Epithelial cell of proximal tubule (primary cell): ENCODE results near the gene CCDC102A. TPM values are rescaled to one million over a fixed set of nuclear protein-coding genes. Genes with fewer than 3 reads are reported as not detected.

ENCODE experiments used
- DNase-seq: peaks from one replicate; pipeline ENCODE4 v3.0.0-alpha.2; 2011; ENCODE audit warnings: low read depth
- H3K4me3 ChIP-seq: 2 replicates; pipeline ENCODE4 v1.5.1; 2011; ENCODE audit warnings: low read depth, mild to moderate bottlenecking, low read length
- CTCF ChIP-seq: conservative IDR thresholded peaks from 2 replicates; pipeline ENCODE4 v1.5.1; 2012; ENCODE audit warnings: low read depth, mild to moderate bottlenecking, low read length
- total RNA-seq: library from RNA; depleted of rRNA; stranded (reverse); fragments of >200 nt; gene quantifications from 2 replicates; pipeline ENCODE4 v1.2.3, GENCODE V29; 2015

The CCDC102A gene
- total RNA-seq, 1 donor from 2014 or later: 22.7 TPM

GRCh38 chr16:57564571-57565270 is 28.4 kb upstream of the CCDC102A start:
- TF ChIP-seq CTCF: no peak
- H3K4me3 ChIP-seq: no peak overlapping the region
- no peak for DNase-seq

- TF ChIP-seq CTCF: no peak
- DNase-seq: no peak
Measured at GRCh38 chr16:57563761-57564160, 27.4 kb upstream of the CCDC102A start.

GRCh38 chr16:57563487-57563750 is 27.0 kb upstream of the CCDC102A start:
- no peak for DNase-seq
- TF ChIP-seq CTCF: no peak
- H3K4me3 ChIP-seq: no peak overlapping the region

More at GRCh38 chr16:57563761-57564160, 27.4 kb upstream of the CCDC102A start:
- no peak overlapping the region for H3K4me3 ChIP-seq

- no peak for TF ChIP-seq CTCF
- no peak overlapping the region for H3K4me3 ChIP-seq
- no peak for DNase-seq
Measured at GRCh38 chr16:57562669-57563486, 26.5 kb upstream of the CCDC102A start.

GRCh38 chr16:57562066-57562465 is 25.7 kb upstream of the CCDC102A start:
- no peak overlapping the region for H3K4me3 ChIP-seq
- DNase-seq: no peak
- TF ChIP-seq CTCF: no peak

- no peak for TF ChIP-seq CTCF
- no peak for DNase-seq
- H3K4me3 ChIP-seq: no peak overlapping the region
Measured at GRCh38 chr16:57559072-57559790, 22.9 kb upstream of the CCDC102A start.
